Inflammatory macrophage treated with lipopolysaccharide for 4 hours (primary cell): Measurements from ENCODE around the gene ATP2A2.

Experiments
- DNase-seq: peaks from one replicate; pipeline ENCODE4 v3.0.0-alpha.2; 2020

ATP2A2 gene

DNA sequence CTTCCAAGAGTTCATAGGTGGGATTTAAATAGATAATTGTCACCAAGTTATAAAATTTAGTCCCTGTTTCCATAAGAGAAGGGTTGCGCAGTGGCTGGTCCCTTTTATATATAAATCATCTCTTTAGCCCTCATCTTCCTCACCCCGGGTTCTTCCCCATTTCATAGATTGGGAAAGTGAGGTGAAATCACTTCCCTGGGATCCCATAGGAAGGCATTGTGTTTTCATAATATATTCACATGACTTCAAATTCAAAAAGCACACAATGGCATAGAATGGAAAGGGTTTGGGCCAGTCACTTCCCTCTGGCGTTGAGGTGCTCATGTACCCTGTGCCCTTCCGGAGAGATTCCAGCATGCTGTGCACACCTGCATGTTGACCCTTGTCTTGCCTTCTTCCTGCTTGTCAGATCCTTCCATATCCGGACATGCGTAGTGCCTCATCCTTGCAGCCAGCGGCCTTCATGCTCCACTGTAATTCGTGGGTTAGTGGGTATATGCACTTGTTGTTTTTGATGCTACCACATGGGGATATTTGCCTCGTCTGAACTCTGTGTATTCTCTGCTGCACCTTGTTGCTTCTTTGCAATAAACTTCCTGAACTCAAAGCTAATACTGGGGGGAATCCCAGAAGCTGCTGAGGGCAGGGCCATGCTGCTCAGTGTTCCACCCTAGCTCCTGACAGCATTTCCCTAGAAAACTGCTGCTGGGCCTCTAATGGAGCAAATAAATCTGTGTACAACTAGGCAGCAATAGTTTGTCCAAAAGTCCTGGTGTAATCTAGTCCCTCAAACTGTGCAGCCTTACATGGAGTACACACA lies 62.9 kb downstream of the ATP2A2 start:
- peak; percentile 33 for DNase-seq

GRCh38 chr12:110344657-110345056 lies 63.6 kb downstream of the ATP2A2 start:
- DNase-seq = no peak

DNA sequence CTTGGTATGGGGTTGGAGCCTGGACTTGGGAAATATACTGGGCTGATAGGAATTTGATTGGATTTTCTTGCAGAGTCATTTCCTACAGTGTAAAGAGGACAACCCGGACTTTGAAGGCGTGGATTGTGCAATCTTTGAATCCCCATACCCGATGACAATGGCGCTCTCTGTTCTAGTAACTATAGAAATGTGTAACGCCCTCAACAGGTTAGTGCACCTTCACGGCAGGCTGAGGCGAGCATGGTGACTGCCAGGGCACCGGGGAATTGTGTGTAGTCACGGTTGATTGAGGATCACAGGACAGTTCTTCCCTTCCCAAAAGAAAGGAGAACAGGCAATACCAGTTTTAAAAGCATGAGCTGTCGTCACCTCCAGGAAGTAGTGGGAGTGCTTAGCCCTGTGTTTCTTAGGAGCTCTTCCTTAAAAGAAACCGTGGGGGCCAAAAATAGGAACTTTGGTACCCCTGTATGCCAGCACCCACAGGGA lies 64.2 kb downstream of the ATP2A2 start:
- peak; percentile 94 for DNase-seq

DNA sequence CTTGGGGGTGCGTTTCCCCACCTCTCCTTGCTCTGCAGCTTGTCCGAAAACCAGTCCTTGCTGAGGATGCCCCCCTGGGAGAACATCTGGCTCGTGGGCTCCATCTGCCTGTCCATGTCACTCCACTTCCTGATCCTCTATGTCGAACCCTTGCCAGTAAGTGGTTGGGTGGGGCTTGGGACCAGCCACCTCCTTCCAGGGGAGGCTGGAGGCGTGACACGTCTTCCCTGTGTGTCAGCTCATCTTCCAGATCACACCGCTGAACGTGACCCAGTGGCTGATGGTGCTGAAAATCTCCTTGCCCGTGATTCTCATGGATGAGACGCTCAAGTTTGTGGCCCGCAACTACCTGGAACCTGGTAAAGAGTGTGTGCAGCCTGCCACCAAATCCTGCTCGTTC lies 64.9 kb downstream of the ATP2A2 start:
- DNase-seq = no peak

GRCh38 chr12:110347767-110348166 lies 66.7 kb downstream of the ATP2A2 start:
- no peak for DNase-seq

DNA sequence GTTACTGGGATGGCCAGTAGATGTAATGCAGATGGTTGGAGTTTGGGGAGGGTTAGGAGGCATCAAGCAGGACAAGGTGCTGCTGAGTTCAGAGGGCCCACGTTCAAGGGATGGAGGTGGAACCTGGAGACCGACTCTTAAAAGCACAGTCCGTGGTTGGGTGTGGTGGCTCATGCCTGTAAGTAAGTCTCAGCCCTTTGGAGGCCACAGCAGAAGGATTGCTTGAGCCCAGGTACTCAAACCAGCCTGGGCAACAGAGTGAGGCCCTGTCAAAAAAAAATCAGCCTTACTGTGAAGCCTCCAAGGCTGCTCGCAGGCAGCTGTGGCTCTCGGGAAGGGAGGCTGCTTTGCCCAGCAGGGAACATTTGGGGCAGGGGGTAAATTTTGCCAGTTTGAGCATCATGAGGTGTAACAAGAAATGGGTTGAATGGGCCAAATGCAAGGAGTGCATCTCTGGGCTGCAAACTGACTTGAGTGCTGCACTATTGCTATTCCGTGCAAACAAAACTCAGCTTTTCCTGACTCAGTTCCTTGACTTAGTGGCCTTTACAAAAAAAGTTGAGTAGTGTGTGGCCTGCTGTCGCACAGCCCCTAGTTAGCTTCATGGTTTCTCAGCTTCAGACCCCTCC lies 67.5 kb downstream of the ATP2A2 start:
- DNase-seq = no peak

- DNase-seq = no peak
Measured at GRCh38 chr12:110349096-110349495, 68.0 kb downstream of the ATP2A2 start.

DNA sequence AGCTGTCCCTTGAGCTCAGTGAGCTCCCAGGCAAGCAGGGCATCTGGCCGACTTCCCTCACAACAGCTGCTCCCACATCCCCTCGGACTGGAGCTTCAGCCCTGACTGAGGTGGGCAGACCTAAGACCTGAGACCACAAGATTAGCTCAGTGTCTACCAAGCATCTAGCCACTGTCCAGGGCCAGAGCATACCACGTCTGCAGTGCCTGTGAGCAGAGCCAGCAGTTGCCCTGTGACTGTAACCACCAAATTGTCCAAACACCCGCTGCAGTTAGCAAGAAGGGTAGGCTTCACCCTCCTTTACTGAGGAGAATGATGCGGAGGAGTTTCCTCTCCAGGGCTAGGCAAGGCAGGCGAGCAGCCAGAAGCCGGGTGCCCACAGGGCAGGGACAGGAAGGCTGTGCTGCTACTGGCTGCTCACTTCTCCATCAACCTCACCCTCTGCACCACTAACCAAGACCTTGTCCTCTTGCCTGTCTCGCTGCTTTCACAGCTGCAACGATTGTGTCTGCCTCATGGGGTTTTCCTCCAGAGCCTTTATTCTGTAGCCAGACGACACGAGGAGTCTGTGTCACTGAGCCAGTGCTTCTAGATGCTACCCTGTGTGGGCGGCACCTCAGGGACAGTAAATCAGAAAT lies 68.6 kb downstream of the ATP2A2 start:
- peak; percentile 90 for DNase-seq

GRCh38 chr12:110351119-110351518 lies 70.1 kb downstream of the ATP2A2 start:
- no peak for DNase-seq

- DNase-seq = no peak
Measured at GRCh38 chr12:110352401-110352800, 71.4 kb downstream of the ATP2A2 start.

DNA sequence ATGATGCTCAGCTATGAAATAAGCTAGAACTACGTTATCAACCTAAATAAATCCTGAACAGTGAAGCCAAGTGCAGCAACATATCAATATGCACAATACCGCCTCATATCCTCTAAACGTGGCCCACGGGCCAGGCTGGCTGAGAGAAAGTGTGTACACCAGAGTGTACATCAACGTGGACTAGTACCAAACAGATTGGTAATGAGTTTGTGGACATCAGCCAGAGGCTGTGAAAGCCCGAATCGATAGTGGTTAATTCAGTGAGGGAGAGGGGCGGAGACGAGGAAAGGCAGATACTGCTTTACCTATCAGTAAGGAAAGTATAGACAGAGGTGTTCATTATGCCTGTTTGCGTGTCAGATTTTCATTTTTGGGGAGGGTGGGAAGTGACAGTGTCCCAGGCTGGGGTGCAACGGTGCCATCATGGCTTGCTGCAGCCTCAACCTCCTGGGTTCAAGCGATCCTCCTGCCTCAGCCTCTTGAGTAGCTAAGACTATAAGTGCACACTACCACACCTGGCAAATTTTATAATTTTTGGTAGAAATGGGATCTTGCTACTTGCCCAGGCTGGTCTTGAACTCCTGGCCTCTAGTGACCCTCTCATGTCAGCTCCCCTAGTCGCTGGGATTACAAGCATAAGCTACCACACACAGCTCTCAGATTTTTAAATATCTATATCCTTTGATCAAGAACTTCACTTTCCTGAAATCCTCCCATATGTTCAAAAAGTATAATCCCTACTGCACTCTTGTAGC lies 72.3 kb downstream of the ATP2A2 start:
- DNase-seq = no peak

DNA sequence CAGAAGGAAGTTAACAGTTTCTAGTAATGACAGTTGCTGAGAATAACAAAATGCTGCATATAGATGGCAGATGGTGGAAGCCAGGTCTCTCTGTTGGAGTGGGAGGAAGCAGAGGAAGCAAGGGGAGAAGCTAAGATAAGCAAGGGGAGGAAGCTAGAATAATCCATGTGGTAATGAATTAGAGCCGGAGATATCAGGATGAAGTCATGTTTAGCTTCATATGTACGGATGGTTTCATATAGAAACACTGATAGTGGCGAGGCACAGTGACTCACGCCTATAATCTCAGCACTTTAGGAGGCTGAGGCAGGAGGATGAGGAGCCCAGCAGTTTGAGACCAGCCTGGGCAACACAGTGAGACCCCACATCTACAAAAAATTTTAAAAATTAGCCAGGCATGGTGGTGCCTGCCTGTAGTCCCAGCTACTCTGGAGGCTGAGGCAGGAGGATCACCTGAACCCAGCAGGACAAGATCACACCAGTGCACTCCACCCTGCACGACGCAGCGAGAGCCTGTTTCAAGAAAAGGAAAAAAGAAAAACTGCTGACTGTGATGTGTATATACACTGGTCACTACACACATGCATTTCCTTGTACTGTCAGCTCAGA lies 73.2 kb downstream of the ATP2A2 start:
- DNase-seq = peak; percentile 59

DNA sequence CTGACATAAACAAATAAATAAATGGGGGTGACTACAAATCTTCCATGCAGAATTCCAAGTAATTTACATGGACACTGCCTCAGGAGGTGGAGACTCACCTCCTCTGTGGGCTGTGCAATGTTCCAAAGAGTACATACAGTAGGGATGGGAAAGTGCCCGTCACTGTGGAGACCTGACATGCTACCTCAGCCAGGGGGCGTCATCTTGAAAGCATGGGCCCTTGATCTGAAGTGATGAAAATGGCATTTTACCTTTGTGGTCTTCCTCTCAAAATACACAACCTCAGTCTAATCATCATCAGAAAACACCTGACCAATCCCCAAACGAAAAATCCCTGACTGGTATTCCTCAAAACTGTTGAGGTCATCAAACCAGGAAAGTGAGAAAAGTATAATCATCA lies 74.0 kb downstream of the ATP2A2 start:
- DNase-seq = no peak

- peak; percentile 62 for DNase-seq
Measured at GRCh38 chr12:110358384-110359097, 77.5 kb downstream of the ATP2A2 start.

- DNase-seq = peak; percentile 74
Measured at GRCh38 chr12:110361216-110361615, 80.2 kb downstream of the ATP2A2 start.

DNA sequence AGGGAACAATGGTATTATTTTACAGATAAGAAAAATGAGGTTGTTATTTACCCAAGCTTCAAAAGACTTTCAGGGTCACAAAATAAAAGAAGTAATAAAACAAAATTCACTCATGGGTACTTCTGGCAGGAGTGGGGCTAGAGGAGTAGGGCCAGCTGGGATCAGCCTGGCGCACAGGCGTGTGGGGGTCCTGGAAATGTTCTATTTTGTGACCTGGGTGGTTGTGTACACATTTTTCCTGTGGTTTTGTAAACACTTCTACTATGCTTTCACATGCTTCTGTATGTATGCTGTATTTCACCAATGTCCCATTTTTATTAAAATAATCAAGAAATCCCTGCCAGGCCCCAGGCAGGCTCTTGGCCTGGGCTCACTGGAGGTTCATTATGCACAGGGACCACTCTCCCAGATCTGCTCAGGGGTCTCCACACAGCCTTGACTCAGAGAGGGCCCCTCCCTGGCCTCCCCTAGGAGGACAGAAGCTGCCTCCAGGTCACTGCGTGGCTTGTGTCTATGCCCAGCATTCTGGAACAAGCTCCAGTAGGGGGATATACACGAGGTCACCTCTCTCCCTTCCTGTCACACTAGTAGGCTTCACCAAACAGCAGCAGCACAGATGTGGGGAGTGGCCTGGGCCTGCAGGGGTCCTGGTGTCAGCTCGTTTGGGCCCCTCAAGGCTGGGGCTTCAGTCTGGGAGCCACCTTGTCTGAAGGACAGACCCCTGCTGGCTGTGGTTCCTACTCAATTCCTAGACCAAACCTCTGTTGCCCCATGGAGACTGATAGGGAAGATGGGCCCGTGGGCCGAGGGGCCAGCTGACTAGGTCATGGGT lies 84.7 kb downstream of the ATP2A2 start:
- DNase-seq = peak; percentile 78

DNA sequence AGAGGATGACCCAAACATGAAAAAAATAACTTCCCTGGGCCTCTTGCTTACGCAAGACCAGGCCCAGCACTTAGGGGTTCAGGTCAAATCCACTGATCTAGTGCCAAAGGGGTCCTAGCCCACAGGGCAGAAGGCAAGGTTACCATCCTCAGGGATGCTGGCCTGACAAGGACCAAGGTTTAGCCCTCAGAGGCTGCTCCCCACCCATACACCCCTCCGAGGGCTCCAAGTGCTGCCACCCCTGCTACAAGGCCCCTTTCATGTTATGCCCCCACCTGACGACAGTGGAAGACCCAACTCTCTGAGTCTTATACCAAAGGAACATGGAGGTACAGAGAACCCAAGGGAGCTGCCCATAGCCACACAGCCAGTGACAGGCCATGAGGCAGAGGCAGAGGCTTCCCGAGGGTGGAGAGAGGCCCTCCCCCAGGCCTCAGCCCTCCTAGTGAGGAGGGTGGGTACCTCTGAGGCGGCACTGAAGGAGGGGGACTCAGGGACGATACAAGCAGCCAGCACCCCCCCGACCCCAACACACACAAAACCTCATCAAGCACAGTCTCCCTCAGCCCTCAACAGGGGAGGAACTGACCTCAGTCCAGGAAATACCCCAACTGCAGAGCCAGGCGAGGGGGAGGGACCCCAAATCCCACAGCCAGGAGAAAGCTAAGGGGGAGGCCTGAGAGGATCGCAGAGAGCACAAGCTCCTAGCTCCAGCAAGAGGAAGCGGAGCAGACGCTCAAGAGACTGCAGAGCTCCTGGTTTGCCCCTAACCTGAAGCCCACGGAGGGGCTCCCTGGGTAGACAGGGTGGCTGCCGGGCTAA lies 85.5 kb downstream of the ATP2A2 start:
- no peak for DNase-seq

DNA sequence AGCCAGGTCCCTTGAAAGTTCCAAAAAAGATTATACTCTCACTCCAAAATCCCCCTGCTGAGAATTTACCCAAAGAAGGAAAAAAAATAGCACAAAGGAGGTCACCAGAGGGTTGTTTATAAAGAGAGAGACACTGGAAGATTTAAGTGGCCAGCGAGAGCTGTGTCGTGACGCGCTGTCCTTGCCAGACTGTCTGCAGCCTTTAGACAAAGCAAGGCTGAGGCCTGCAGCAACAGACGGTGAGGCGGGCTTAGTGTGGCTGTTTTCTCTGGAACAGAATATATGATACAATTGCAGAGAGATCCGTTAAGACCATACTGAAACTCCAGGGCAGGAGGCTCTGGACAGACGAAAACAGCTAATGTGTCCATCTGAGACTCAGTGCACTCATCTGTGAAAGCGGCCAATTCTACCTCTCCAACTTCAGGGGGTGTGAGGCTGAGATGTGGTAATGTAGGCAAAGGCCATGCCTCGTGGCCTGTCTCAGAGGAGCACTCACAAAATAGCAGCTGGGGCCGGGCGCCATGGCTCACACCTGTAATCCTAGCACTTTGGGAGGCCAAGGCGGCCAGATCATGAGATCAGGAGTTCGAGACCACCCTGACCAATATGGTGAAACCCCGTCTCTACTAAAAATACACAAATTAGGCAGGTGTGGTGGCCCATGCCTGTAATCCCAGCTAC lies 86.3 kb downstream of the ATP2A2 start:
- DNase-seq = no peak

- DNase-seq = no peak
Measured at GRCh38 chr12:110369992-110370391, 88.9 kb downstream of the ATP2A2 start.
